Heart left ventricle (tissue), 13 donors: ENCODE results near the gene FN3K.
"Not testable (repeated sequence)": the region's sequence is repeated elsewhere in the genome, so short reads cannot be mapped to it uniquely, and the experiment has no call there.

Experiments
- CTCF ChIP-seq, 12 donors: fragments of 200-600 bp; sonication (generic) in 4 of 12; IDR thresholded peaks; one replicate each; pipeline versions ENCODE4 v1.5.0 to v1.8.0; 2018 to 2022; ENCODE audit warnings: antibody characterized with exemption in 12 of 12, mild to moderate bottlenecking in 5 of 12
- POLR2A ChIP-seq, 2 donors: fragments of 450-650 bp; IDR thresholded peaks; one replicate each; pipeline ENCODE4 v1.6.1; 2017; ENCODE audit warnings: antibody characterized with exemption in 2 of 2, mild to moderate bottlenecking in 2 of 2, moderate library complexity in 2 of 2
- donor health status: ischemic (EF 13 %, LVEDD 7.1; RV severe dilation, severe dysfunction).
- donor health status: DM: no; HTN: yes; CAD: no.
- donor health status: DM: no; HTN: no; CAD: no.
- donor health status: ischemic (EF 25% LVEDD 6.9; RV normal size, moderate dysfunction).
- donor health status: ischemic (EF 25% LVEDD 5.7; RV mildly dilated, moderate dysfunction).
- donor health status: ischemic (EF 35%, LVEDD 5.7; RV mildly dilated, moderate dysfunction).
- donor health status: nonischemic (EF 11% LVEDD 7.7; RV severe dilation, severe dysfunction).
- donor health status: DM: yes; HTN: yes; CAD: no.
- donor health status: PGD.
- donor health status: ischemic (EF 29% LVEDD 5.4; RV normal size, mild dysfunction).
- donor health status: nonischemic (EF 23%, LVEDD 6.1; RV moderate dilation, normal function).

- TF ChIP-seq CTCF, POLR2A (IDR thresholded peaks at IDR 0.05): not testable (repeated sequence)
Observed at GRCh38 chr17:82785581-82785980, 50.2 kb downstream of the FN3K start.
